ENCODE measurements around the gene ABI2. TPM values are rescaled to one million over a fixed set of nuclear protein-coding genes. Genes with fewer than 3 reads are reported as not detected.

Gene ABI2
- total RNA-seq, 1 experiment from 2014 or later: 75.6 TPM

GRCh38 chr2:203432811-203433210 is 104.6 kb downstream of the ABI2 start:
- CTCF ChIA-PET: no interaction called here
- RAD21 ChIA-PET (ENCODE audit: low non-redundant PET in 1 of 2, low total read pairs in 2 of 2, uncharacterized antibody in 2 of 2, unreplicated experiment in 2 of 2): no interaction called here

GRCh38 chr2:203436496-203436895 is 108.3 kb downstream of the ABI2 start:
- no peaks in the 10 kb centered on the region for H3K9me3 ChIP-seq (ENCODE audit: control insufficient read depth in 1 of 2, insufficient read depth in 1 of 2, low read depth in 1 of 2, low read length in 2 of 2)
- no peak overlapping the region for H3K9ac ChIP-seq (ENCODE audit: low read length)
- no peaks in the 10 kb centered on the region for H3K27me3 ChIP-seq (ENCODE audit: insufficient read depth, low read length)
- RAD21 ChIA-PET (ENCODE audit: low non-redundant PET in 1 of 2, low total read pairs in 2 of 2, uncharacterized antibody in 2 of 2, unreplicated experiment in 2 of 2): no interaction called here
- ATAC-seq: no peak
- H4K20me1 ChIP-seq (ENCODE audit: insufficient read depth): peaks cover under 1% of the 10 kb centered on the region; the same call in 1 of the 2 replicates
- no peak overlapping the region for H3K4me3 ChIP-seq (replicated peaks in 1 of 2; ENCODE audit: low read depth in 1 of 2, low read length in 2 of 2)
- H2AFZ ChIP-seq (ENCODE audit: low read depth, low read length, poor library complexity, severe bottlenecking): no peak overlapping the region
- POLR2A ChIA-PET: no interaction called here
- intact Hi-C loops (cut with micrococcal nuclease): no loop called here
- H3K4me2 ChIP-seq (ENCODE audit: low read length): no peak overlapping the region
- H3K9me2 ChIP-seq (ENCODE audit: insufficient read depth): no peaks in the 10 kb centered on the region
- CTCF ChIA-PET: no interaction called here
- no peaks in the 10 kb centered on the region for H3K79me2 ChIP-seq (ENCODE audit: insufficient read depth, low read length)
- no peak overlapping the region for H3K27ac ChIP-seq (ENCODE audit: low read depth, low read length)
- DNase-seq (ENCODE audit: low read depth, low spot score): no peak
- BruUV-seq (replicated peaks): no TSS peak
- H3K4me1 ChIP-seq (ENCODE audit: control insufficient read depth in 1 of 2, insufficient read depth in 2 of 2, low read length in 2 of 2): no peaks in the 10 kb centered on the region
- H3K36me3 ChIP-seq (ENCODE audit: control insufficient read depth in 1 of 2, insufficient read depth in 2 of 2, low read length in 2 of 2): peaks cover 0 to 16% of the 10 kb centered on the region in 2 experiments; a peak in 2 of 4 replicates
- no peak for TF ChIP-seq SIN3A (IDR thresholded peaks at IDR 0.05; ENCODE audit: low read depth)
- TF ChIP-seq REST (IDR thresholded peaks at IDR 0.05; ENCODE audit: low read depth): no peak
- no peak for TF ChIP-seq EZH2phosphoT487 (IDR thresholded peaks at IDR 0.05; ENCODE audit: borderline replicate concordance)
- TF ChIP-seq TCF7L2 (IDR thresholded peaks at IDR 0.05; ENCODE audit: borderline replicate concordance, extremely low read depth, insufficient read depth, insufficient read length): no peak
- no peak for TF ChIP-seq EZH2 (IDR thresholded peaks at IDR 0.05)
- TF ChIP-seq ELF1 (IDR thresholded peaks at IDR 0.05; ENCODE audit: borderline replicate concordance, low read depth): no peak
- no peak for TF ChIP-seq ZFX (IDR thresholded peaks at IDR 0.05)

More at GRCh38 chr2:203432811-203433210, 104.6 kb downstream of the ABI2 start:
- Histone ChIP-seq H4K20me1 (ENCODE audit: insufficient read depth) (peaks cover 5% of the 10 kb centered on the region; the same call in 1 of the 2 replicates), H3K4me2 (ENCODE audit: low read length) (no peak overlapping the region), H2AFZ (ENCODE audit: low read depth, low read length, poor library complexity, severe bottlenecking) (no peak overlapping the region), H3K79me2 (ENCODE audit: insufficient read depth, low read length) (no peaks in the 10 kb centered on the region), H3K4me3 (replicated peaks in 1 of 2; ENCODE audit: low read depth in 1 of 2, low read length in 2 of 2) (no peak overlapping the region), H3K9me2 (ENCODE audit: insufficient read depth) (no peaks in the 10 kb centered on the region), H3K27me3 (ENCODE audit: insufficient read depth, low read length) (no peaks in the 10 kb centered on the region), H3K9ac (ENCODE audit: low read length) (no peak overlapping the region), H3K4me1 (ENCODE audit: control insufficient read depth in 1 of 2, insufficient read depth in 2 of 2, low read length in 2 of 2) (no peaks in the 10 kb centered on the region), H3K9me3 (ENCODE audit: control insufficient read depth in 1 of 2, insufficient read depth in 1 of 2, low read depth in 1 of 2, low read length in 2 of 2) (no peaks in the 10 kb centered on the region), H3K27ac (ENCODE audit: low read depth, low read length) (no peak overlapping the region), H3K36me3 (ENCODE audit: control insufficient read depth in 1 of 2, insufficient read depth in 2 of 2, low read length in 2 of 2) (peaks cover 0 to 12% of the 10 kb centered on the region in 2 experiments; a peak in 2 of 4 replicates)
- POLR2A ChIA-PET: no interaction called here
- no peak for ATAC-seq
- no peak for TF ChIP-seq ELF1 (IDR thresholded peaks at IDR 0.05; ENCODE audit: borderline replicate concordance, low read depth)
- TF ChIP-seq JUND (IDR thresholded peaks at IDR 0.05): no peak
- no peak for TF ChIP-seq RAD21 (IDR thresholded peaks at IDR 0.05; ENCODE audit: low read depth)
- no peak for TF ChIP-seq CTCF (IDR thresholded peaks at IDR 0.05 in 2 of 3, conservative IDR thresholded peaks at IDR 0.05 in 1 of 3; ENCODE audit: borderline replicate concordance in 1 of 3, insufficient read depth in 1 of 3, low read depth in 2 of 3, low read length in 2 of 3)
- TF ChIP-seq YY1 (IDR thresholded peaks at IDR 0.05; ENCODE audit: extremely low read depth, insufficient replicate concordance, low read depth, low read length): no peak
- TF ChIP-seq POLR2A (IDR thresholded peaks at IDR 0.05; ENCODE audit: borderline replicate concordance, extremely low read depth, insufficient read depth, insufficient read length): no peak
- no peak for TF ChIP-seq ZFX (IDR thresholded peaks at IDR 0.05)
- BruUV-seq (replicated peaks): no TSS peak
- no peak for DNase-seq (ENCODE audit: low read depth, low spot score)
- intact Hi-C loops (cut with micrococcal nuclease): no loop called here

Data from HCT116 (cell line).